HG02678 (cell line): ENCODE results near the gene LARGE1.

Source experiments
- ATAC-seq: cut with Tn5 transposase; IDR thresholded peaks from one replicate; pipeline ENCODE4 v1.9.1; 2021; ENCODE audit warnings: mild to moderate bottlenecking, moderate library complexity; ENCODE audit not compliant: unreplicated experiment

The LARGE1 gene

DNA sequence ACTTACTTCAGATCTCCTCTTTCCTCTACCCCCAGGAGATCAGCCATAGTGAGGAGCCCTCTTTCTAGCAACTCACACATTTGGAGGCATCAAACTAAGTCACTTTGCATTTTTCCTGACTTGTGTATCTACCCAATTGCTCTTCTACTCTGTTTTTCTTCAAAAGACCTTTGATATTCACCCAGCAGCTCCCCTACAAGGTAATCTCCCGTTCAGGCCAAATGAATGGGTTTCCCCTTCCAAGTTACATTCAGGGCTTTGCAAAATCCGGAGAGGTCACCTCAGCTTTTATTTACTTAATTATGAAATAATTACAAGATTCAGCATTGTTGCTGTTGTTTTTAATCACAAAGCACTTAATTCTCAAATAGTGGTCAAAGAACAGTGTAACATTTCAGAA, 6.1 kb downstream of the LARGE1 start:
- no peak for ATAC-seq

DNA sequence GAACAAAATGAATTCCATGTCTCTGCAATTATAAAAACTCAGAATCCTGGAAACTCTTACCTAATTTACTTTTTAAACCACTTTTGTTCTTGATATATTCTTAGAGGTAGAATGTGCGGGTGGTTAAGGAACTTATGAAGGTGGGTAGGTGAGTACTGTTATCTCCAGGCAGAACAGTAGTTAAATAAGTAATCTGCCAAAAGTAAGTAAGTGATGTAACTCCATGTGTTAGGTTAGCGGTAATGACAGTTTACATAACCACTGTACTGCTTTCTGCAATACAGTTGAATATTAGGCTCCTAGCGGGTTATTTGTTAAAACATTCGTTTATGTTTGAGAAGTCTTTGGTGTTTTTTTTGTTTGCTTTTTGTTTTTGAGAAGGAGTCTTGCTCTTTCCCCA, 7.1 kb downstream of the LARGE1 start:
- ATAC-seq, result no peak

DNA sequence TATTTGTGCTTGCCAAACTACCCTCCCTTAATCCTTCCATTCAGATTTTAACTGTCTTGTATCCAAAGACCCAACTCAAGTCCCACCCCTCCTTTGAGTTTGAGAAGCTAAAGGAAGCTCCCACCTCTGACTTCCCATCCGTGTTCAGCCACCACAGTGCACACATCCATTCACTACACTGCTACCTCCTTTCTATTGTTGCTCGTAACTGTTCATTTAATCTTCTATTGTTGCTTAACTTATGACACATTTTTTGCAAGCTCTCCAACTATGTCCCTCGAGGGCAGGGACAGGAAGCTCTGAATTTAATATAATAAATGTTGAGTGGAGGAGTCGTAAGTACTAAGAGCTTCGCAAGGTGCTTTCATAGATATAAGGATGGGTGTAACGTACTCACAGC, 10.4 kb downstream of the LARGE1 start:
- ATAC-seq, result no peak

DNA sequence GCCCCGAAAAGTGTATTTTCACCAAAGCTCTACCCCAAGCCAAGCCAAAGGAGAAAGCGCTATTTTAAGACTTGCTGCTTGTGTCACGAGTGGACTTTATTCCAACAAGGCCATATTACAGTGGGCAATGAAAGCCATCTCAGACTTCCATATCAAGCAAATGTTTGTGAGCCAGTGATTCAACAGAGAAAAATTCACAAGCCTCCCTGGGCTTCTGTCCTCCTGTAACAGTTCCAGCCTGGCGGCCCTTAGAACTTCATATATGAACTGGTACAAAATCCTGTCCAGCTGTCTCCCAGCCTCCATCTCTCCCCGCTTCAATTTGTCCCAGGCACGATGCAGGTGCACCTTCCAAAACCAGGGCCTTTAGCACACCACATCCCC, 11.2 kb downstream of the LARGE1 start:
- no peak for ATAC-seq

DNA sequence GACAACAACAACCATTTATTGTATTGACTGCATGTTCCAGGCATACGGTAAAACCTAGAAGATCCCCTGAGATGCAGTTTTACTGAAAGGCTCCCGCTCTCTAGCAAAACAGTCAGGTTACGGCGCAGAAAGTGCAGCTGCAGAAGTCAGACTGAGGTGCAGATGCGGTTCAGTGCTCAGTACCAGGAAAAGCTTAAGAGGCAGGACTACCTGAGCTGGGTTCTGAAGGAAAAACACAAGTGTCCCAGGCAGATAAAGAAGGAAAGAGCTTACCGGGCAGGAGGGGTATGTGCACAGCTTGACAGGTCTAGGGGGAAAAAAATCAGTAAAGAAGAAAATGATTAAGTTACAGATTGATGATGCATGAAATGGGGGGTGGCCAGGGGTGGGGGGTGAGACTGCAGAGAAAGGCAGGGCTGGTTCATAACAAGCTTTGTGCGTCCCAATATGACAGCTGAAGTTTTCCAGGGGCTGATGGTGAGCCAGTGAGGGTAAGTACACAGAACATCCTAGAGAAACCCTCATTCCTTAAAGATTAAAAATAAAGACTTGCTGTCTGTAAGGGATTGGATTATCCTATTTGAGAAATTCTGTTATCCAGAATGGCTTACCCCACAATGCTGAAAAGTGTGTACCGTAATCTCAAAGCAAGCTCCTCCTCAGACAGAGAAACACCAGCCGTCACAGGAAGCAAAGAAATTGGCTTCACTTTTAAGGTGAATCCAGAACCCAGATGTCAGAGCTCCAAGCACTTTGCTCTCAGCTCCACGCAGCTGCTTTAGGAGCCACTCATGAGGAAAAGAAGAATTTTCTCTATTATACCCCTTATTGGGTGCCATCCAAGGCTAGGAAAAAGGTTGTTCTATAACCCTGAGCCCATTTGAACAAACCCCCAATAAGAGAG, 11.9 kb downstream of the LARGE1 start:
- ATAC-seq, result no peak

DNA sequence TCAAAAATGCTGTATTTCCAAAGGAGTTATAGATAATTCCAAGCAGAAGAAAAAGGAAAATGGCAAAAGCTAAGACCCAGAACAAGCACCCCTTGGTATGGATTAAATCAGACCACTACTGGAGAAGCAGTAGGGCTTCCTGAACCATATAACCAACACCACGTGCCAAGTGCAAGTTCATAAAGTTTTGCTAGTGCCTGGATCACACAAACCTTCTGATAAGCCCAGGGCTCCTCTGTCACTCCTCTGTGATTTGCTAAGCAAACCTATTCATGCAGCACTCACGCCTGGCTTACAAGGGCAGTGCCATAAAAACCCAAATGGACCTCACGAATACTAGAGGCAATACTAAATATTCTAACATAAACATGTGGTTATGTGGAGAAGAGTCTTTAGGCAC, 13.3 kb downstream of the LARGE1 start:
- ATAC-seq, result no peak

DNA sequence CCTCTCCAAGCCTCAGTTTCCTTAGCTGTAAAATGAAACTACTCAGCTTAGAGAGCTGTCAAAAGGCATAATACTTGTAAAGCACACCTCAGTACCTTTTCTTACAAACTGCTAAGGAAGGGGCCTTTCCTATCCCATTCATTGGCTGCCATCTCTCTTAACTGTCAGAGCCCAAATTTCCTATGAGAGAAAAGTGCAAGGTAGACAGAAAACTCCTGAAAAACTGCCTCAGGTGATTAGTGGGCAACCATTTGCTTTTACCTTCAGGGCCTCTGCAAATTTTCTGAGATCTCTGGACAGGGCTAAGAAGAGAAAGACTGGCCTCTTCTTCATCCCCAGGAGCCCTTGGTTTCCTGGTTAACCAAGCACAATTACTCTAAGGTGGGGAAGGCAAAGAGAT, 13.8 kb downstream of the LARGE1 start:
- no peak for ATAC-seq

DNA sequence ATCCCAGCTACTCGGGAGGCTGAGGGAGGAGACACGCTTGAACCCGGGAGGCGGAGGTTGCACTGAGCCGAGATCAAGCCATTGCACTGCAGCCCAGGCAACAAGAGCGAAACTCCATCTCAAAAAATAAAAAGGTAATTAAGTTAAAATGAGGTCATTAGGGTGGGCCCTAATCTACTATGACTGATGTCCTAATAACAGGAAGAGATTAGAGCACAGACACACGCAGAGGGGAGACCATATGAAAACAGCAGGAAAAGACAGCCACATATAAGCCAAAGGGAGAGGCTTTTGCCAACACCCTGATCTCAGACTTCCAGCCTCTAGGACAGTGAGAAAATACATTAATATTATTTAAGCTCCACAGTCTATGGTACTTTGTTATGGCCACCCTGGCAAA, 17.3 kb downstream of the LARGE1 start:
- no peak for ATAC-seq

DNA sequence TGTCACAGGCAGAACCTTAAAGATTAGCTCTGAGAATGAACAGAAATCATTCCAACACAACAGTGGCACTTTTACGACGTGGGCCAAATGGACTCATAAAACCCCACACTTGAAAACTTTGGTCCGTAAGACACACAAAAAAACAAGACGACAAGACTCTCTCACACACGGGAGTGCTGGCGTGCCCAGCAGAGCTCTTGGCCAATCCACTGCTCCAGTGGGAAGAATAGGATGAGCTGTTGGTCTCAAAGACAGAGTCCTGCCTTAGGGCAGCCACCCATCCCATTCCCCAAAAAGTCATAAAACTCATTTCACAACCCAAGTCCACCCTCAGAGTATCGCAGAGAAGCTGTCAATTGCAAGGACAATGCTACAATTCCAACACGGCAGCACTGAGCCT, 18.2 kb downstream of the LARGE1 start:
- no peak for ATAC-seq

DNA sequence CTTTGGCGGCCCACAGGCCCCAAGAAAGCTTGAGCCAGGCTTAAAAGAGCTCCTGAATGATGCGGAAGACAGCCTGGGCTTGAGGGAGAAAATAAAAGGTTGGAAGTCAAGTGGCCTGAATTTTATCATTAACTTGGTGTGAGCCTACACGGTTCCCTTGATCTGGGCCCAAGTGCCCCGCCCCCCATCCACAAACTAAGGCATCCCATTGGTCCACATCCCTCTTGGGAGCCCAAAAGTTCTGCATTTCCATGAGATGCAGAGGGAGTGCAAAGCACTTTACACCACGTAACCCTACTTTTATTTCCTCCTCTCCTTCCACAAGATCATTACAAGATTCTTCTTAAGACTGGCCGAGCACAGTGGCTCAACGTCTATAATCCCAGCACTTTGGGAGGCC, 22.2 kb downstream of the LARGE1 start:
- ATAC-seq, result no peak

DNA sequence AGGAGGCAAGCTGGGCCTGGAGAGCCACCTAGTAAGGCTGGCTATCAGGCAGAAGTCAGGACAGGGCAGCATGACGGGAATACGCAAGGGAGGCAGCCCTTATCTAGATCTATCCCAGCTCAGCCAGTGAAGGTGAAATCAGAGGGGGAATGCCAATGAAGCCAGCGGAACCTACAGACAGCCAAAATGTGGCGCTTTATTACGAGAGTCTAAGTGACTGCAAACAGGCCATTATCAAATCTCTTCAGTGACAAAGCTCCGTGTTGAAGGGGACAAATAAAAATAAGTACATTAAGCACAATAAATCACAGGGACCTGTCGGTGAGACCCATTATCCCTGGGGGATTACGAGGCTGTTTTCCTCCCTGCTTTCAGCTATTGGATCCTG, 22.8 kb downstream of the LARGE1 start:
- ATAC-seq, result no peak

DNA sequence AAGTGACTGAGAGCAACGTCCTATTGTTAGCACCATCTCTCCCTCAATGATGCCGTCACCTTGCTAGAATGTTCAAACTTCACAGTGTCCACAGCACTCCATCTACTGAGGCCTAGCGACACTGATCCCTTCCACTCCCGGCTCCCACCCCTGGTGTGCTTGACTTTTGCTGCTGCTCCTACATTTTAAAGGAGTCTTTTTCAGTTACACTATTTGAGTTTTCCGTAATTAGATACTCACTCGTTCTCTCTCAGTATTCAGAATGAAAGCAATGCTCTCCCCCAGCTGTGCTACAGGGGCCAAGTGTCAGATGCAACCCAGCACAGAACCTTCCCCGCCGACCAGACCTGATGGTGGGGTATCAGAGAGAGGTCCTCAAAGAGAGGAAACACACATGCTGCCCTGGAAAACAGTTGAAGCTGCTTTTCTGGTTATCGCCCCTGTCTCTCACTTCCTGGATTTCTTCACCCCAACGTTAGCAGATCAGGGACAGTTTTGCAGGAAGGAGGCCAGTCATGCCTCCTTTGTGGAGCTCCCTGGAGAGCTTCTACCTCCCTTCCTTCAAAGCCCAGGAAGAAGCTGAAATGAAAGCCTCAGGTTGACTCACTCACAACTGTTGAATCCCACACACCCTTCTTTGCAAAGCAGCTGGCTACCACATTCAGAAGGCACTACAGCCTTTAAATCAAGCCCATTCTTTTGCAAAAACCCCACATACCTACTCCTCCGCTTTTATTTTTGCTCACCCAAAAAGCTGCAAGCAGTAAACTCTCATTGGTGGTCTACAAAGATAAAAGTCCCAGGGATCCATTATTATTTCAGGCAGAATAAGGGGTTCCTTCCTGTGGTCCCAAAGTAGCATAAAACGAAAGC, 23.5 kb downstream of the LARGE1 start:
- no peak for ATAC-seq

DNA sequence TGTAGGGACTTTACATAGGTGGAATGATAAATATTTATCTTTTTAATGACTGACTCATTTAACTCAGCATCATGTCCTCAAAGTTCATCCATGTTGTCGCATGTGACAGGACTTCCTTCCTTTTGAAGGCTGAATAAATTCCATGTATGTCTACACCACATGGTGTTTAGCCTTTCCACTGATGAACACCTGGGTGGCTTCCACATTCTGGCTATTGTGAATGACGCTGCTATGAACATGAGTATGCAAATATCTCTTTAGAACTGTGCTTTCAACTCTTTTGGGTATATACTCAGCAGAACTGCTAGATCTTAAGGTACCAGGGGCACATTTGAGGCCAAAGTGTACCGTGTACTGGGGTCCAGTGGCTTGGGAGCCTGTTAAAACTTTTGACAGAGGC, 24.1 kb downstream of the LARGE1 start:
- ATAC-seq, result no peak

DNA sequence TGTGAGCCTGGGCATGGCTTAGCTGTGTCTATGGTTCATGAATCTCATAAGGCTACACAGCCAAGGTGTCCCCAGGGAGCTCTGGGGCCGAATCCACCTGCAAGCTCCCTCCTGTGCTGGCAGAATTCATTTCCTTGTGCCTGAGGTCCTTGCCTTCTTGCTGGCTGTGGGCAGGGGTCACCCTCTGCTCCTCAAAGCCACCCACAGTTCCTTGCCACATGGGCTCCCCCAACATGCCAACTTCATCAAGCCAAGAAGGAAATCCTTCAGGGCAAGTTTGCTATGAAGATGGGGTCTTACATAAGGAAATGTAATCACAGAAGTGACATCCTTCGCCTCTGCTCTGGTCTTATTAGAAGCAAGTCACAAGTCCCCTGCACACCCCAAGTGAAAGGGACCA, 24.8 kb downstream of the LARGE1 start:
- ATAC-seq, result no peak

DNA sequence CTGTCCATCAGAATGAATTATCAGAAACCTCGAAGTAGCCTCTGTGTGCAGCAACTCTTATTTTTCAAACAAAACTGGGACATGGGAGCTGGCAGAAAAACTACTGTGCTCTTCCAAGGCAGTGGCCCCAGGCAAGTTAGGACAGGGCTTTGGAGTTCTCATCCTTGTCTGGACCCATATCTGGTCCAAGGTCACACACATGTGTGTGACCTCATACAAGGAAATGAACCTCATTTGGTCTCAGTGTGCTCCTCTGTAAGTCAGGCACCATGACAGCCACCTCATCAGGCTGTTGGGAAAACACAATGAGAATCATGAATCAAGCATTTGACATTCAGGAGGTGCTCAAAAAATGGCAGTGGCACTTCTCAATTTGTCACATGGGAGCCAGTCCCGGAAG, 25.8 kb downstream of the LARGE1 start:
- no peak for ATAC-seq

DNA sequence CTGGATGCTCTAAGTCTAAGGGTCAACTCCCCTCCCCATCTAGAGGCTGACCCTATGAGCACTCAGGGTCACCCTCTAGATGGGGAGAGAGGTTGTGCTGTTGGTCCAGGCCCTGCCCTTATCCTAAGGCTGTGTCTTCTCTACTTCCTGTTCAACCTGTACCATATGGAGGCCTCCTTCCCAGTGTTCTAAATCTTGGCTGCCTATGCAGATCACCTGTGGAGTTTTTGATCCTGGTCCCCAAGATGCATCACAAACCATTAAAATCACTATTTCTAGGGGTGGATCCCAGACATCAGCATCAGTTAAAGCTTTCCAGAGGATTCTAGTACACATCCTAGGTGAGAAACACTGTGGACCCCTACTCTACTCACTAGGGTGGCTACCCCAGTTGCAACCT, 26.2 kb downstream of the LARGE1 start:
- no peak for ATAC-seq

DNA sequence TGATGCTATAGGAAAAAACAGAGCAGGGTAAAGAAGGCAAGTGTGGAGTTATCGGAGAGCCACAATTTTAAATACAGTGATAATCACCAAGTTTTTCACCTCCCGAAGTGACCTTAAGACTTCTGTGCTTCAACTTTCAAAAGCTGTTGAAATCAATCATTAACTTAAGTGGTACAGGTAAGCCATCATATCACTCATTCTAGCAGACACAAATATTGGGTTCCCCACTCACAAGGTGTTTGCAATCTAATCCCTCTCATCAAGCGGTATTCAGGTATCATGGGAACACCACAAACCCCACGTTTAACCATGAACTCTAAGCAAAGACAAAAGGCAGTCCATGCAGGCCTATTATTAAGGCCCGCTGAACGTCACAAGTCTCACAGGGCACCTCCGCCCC, 26.8 kb downstream of the LARGE1 start:
- ATAC-seq, result no peak

DNA sequence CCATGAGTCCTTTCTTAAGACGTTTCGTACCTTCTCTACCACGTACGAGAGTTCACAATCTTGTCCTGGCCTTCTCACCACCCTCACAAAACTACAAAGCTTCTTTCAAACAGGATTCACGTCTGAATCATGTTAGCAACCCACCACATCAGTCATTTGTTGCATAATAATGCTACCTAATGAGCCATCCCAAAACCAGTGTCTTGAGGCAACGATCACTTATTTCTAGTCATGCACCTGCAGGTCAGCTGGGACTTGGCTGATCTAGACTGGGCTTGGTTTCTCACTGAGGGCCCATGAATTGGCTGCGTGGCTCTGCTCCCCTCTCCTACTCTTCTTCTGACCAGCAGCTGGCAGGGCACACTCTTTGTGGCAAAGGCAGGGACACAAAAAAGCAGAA, 28.3 kb downstream of the LARGE1 start:
- ATAC-seq, result no peak

DNA sequence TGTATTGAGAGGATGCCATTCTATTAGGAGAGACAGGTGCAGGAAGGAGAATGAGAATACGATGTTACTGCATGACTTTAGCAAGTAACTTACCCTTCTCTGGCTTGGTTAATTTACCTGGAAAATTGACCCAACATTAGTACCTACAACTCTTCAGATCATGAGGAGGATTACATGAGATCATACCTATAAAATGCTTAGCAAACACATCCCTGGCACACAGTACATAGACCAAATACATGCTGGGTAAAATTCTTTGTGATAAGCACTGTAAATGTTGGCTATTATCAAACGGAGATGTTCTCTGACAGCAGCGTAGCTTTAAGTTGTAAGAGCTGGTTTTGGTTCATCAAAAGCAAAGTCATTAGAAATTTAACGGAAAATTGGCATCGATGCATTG, 28.8 kb downstream of the LARGE1 start:
- ATAC-seq, result no peak

DNA sequence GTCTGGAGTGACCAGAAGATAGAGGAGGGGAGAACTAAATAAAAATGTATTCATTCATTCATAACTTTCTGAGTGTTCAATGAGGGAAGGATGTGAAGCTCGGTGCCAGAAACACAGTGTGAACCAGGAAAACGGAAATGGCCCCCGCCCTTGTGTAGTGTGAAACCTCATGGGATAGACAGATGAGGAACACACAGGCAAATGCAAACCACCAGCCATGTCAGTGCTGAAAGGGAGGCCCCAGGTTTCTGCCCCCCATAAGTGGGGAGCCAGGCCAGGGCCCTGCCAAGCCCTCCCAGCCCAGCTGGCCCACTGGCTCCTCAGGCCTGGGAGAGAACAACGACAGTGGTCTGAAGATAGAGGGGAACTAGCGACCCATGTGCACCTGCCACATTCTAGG, 30.5 kb downstream of the LARGE1 start:
- no peak for ATAC-seq

DNA sequence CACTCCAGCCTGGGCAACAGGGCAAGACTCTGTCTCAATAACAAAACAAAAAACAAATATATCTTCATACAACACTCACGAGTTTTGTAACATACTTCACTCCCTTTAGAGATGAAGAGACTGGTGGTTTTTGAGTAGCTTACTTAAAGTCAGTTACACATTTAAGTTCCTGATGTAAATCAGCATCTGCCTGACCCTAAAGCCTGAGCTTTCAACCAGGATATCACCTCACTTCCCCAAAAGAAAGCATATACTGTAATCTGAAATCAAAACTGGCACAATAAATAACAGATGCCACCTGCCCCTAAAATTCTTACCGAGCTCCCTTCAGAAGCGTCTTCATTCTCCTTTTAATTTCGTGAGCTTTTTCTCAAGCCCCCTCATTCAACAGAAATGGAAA, 31.5 kb downstream of the LARGE1 start:
- no peak for ATAC-seq

DNA sequence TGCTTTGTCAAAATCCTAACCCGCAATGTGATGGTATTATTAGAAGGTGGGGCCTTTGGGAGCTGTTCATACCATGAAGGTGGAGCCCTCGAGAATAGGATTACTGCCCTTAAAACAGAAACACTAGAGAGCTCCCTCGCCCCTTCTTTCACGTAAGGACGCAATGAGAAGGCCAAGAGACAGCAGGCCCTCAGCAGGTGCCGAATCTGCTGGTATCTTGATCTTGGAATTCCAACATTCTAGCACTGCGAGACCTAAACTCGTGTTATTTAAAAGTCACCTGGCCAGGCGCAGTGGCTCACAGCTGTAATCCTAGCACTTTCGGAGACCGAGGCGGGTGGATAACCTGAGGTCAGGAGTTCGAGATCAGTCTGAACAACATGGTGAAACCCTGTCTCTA, 33.1 kb downstream of the LARGE1 start:
- ATAC-seq, result no peak
